Measurements from ENCODE around the gene STIM1. TPM values are rescaled to one million over a fixed set of nuclear protein-coding genes. Genes with fewer than 3 reads are reported as not detected.

The STIM1 gene
- total RNA-seq, 1 experiment from 2014 or later = 93.6 TPM

DNA sequence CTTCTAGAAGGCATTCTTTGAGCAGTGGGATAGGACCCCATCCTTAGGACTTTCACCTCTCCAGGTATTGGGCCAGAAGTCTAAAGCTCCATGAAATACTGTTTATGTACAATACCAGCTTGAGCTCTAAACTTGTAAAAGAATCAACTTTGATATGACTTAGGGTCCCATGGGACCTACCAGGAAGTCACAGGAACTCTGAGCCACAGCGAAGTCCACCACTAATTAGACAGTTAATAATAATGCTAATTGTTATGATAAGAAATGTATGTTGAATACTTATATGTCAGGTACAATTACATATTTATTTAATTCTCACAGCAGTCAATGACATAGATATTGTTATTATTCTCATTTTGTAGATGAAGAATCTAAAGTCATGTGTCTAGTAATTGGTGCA is 35.3 kb downstream of the STIM1 start:
- DNase-seq (ENCODE audit: low read depth, low spot score) = no peak
- Histone ChIP-seq H3K4me1 (ENCODE audit: control insufficient read depth, insufficient read depth, low read length) (peaks cover 20% of the 10 kb centered on the region; the same call in 1 of the 2 replicates), H3K27ac (ENCODE audit: low read length) (no peak overlapping the region), H3K27me3 (ENCODE audit: control insufficient read depth, insufficient read depth, low read length) (no peaks in the 10 kb centered on the region), H3K9me3 (ENCODE audit: control insufficient read depth, insufficient read depth, low read depth, low read length) (no peaks in the 10 kb centered on the region), H3K36me3 (ENCODE audit: control insufficient read depth, insufficient read depth, low read length) (no peaks in the 10 kb centered on the region), H3K4me3 (ENCODE audit: low read depth in 2 of 2, low read length in 2 of 2) (no peak overlapping the region)
- in situ Hi-C loops (cut with HindIII; ENCODE audit: low pct_unique_long_range_greater_than_20kb, low sequenced_read_pairs) (no loop called here), intact Hi-C loops (cut with micrococcal nuclease; ENCODE audit: unreplicated experiment) (no loop called here)
- no TSS peak for BruUV-seq (replicated peaks)
- ATAC-seq = no peak
- TF ChIP-seq SIN3A (IDR thresholded peaks at IDR 0.05; ENCODE audit: borderline replicate concordance, insufficient read depth, low read depth, low read length) (no peak), POLR2AphosphoS5 (IDR thresholded peaks at IDR 0.05; ENCODE audit: low read depth, low read length) (no peak), TCF7L2 (IDR thresholded peaks at IDR 0.05; ENCODE audit: low read depth, low read length) (no peak)
- TF ChIP-seq, protein P1, sequence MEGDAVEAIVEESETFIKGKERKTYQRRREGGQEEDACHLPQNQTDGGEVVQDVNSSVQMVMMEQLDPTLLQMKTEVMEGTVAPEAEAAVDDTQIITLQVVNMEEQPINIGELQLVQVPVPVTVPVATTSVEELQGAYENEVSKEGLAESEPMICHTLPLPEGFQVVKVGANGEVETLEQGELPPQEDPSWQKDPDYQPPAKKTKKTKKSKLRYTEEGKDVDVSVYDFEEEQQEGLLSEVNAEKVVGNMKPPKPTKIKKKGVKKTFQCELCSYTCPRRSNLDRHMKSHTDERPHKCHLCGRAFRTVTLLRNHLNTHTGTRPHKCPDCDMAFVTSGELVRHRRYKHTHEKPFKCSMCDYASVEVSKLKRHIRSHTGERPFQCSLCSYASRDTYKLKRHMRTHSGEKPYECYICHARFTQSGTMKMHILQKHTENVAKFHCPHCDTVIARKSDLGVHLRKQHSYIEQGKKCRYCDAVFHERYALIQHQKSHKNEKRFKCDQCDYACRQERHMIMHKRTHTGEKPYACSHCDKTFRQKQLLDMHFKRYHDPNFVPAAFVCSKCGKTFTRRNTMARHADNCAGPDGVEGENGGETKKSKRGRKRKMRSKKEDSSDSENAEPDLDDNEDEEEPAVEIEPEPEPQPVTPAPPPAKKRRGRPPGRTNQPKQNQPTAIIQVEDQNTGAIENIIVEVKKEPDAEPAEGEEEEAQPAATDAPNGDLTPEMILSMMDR (IDR thresholded peaks at IDR 0.05) = no peak
- CTCF ChIA-PET = interaction anchor here (1.1 to 1.4 kb wide), 2 partner anchors 15 to 35 kb away, joined by 5 read pairs; partner anchors contain the start of gene STIM1
- POLR2A ChIA-PET = no interaction called here

DNA sequence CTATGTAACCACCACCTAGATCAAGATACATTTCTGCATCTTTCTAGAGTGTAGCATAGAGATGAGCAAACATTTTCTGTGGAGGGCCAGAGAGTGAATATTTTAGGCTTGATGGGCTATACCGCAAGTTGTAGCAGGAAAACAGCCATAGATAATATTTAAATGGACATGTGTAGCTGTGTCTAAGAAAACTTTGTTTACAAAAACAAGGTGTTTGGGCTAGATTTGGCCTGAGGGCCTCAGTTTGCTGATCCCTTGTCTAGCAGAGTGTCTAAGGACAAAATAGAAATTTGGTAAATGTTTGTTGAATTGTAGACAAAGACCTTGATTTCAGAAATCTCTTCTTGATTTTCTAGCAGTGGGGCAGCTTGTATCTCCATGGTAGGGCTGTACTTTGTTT is 36.3 kb downstream of the STIM1 start:
- Histone ChIP-seq H3K27ac (ENCODE audit: low read length) (no peak overlapping the region), H3K9me3 (ENCODE audit: control insufficient read depth, insufficient read depth, low read depth, low read length) (no peaks in the 10 kb centered on the region), H3K27me3 (ENCODE audit: control insufficient read depth, insufficient read depth, low read length) (no peaks in the 10 kb centered on the region), H3K36me3 (ENCODE audit: control insufficient read depth, insufficient read depth, low read length) (no peaks in the 10 kb centered on the region), H3K4me1 (ENCODE audit: control insufficient read depth, insufficient read depth, low read length) (peaks cover 19% of the 10 kb centered on the region; the same call in 1 of the 2 replicates), H3K4me3 (ENCODE audit: low read depth in 2 of 2, low read length in 2 of 2) (no peak overlapping the region)
- TF ChIP-seq SIN3A (IDR thresholded peaks at IDR 0.05; ENCODE audit: borderline replicate concordance, insufficient read depth, low read depth, low read length) (no peak), TCF7L2 (IDR thresholded peaks at IDR 0.05; ENCODE audit: low read depth, low read length) (no peak), POLR2AphosphoS5 (IDR thresholded peaks at IDR 0.05; ENCODE audit: low read depth, low read length) (no peak)
- TF ChIP-seq, protein P1 (IDR thresholded peaks at IDR 0.05) = no peak
- TF ChIP-seq, protein P2, sequence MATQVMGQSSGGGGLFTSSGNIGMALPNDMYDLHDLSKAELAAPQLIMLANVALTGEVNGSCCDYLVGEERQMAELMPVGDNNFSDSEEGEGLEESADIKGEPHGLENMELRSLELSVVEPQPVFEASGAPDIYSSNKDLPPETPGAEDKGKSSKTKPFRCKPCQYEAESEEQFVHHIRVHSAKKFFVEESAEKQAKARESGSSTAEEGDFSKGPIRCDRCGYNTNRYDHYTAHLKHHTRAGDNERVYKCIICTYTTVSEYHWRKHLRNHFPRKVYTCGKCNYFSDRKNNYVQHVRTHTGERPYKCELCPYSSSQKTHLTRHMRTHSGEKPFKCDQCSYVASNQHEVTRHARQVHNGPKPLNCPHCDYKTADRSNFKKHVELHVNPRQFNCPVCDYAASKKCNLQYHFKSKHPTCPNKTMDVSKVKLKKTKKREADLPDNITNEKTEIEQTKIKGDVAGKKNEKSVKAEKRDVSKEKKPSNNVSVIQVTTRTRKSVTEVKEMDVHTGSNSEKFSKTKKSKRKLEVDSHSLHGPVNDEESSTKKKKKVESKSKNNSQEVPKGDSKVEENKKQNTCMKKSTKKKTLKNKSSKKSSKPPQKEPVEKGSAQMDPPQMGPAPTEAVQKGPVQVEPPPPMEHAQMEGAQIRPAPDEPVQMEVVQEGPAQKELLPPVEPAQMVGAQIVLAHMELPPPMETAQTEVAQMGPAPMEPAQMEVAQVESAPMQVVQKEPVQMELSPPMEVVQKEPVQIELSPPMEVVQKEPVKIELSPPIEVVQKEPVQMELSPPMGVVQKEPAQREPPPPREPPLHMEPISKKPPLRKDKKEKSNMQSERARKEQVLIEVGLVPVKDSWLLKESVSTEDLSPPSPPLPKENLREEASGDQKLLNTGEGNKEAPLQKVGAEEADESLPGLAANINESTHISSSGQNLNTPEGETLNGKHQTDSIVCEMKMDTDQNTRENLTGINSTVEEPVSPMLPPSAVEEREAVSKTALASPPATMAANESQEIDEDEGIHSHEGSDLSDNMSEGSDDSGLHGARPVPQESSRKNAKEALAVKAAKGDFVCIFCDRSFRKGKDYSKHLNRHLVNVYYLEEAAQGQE (IDR thresholded peaks at IDR 0.05; ENCODE audit: insufficient read depth in 1 of 2, low read depth in 2 of 2, low read length in 1 of 2) = no peak
- CTCF ChIA-PET = no interaction called here
- BruUV-seq (replicated peaks) = no TSS peak
- POLR2A ChIA-PET = no interaction called here
- in situ Hi-C loops (cut with HindIII; ENCODE audit: low pct_unique_long_range_greater_than_20kb, low sequenced_read_pairs) = no loop called here
- no peak for ATAC-seq
- intact Hi-C loops (cut with micrococcal nuclease; ENCODE audit: unreplicated experiment) = no loop called here
- no peak for DNase-seq (ENCODE audit: low read depth, low spot score)

Measured in Panc1 (cell line).